Measurements from ENCODE around the gene KCNN4. TPM values are rescaled to one million over a fixed set of nuclear protein-coding genes. Genes with fewer than 3 reads are reported as not detected.

The KCNN4 gene
- 0.17 and 0.74 TPM in 2 replicates for total RNA-seq

DNA sequence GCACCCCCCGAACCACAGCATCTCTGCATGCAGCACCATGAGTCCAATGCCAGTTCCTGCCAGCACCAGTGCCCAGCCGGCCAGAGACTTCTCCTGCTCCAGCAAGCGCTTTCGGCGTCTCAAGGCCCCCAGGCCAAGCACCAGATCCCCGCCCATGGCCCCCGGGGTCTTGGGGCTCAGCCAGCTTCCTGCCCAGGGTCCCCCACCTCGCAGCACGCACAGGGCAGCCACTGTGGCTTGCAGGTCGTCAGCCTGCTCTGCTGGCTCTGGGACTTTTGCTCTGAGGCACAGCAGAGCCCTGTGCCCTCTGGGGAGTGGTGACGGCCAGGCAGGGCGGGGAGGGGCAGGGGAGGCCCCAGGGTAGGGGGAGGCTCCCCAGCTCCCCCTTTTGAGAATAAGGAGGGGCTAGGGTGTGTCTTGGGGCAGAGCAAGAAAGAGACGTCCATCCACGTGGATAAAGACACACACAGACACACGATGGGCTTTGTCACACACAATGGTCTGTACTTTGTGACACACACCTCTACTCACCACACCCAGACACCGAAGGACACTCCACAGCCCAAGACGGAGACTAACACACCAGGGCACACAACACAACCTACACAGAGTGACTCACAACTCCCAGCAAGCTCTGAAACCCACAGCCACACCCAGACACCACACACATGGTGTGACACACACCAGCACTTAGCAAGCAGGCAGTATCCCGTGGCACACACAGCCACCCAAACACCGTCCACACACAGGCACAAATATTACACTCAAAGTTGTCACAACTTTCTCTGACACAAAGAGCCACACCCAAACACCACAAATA, at the start of gene KCNN4:
Gene KCNN4 (minus strand): TSS at position 268 of the 820 bp plus-strand sequence. CDS start 112 bp downstream, at position 156.

GRCh38 chr19:43826787-43827754, 46.3 kb upstream of the KCNN4 start, which contains the start of gene ZNF283:
ZNF283 (plus strand) TSS chr19:43827321; CDS start chr19:43833505, 6,184 bp downstream.

DNA sequence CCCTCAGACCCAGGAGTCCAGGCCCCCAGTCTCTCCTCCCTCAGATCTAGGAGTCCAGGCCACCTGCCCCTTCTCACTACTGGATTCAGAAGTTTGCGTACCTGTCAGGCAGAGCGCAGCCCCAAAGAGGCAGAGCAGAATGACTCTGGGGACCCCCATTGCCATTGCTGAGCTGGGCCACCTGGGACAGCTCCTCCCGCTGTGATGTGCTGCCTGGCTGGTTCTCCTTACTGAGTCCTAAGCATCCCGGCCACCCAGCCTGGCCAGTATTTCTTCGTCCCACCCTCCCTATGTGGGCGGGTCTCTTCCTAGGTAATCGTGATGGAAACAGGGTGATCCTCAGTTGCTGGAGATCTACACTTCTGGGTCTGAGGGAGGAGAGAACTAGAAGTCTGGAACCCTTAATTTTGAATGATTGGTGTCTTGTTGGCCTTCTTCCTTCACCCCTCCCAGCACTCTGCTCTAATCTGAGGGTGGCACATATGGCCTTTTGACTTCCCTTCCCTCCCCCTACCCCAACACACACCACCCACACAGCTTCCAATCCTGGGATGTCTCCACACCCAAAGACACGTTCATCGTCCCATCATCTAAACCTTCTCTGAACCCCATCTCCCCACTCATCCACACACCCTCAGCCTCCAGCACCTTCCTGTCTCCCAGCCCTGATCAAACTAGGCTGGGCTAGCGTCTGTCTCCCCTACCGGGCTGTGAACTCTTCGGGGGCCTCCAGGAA, 21.6 kb upstream of the KCNN4 start, which contains the start of gene LYPD5:
Gene LYPD5 (minus strand): TSS at position 232 of the 736 bp plus-strand sequence. CDS start 67 bp downstream, at position 165.

DNA sequence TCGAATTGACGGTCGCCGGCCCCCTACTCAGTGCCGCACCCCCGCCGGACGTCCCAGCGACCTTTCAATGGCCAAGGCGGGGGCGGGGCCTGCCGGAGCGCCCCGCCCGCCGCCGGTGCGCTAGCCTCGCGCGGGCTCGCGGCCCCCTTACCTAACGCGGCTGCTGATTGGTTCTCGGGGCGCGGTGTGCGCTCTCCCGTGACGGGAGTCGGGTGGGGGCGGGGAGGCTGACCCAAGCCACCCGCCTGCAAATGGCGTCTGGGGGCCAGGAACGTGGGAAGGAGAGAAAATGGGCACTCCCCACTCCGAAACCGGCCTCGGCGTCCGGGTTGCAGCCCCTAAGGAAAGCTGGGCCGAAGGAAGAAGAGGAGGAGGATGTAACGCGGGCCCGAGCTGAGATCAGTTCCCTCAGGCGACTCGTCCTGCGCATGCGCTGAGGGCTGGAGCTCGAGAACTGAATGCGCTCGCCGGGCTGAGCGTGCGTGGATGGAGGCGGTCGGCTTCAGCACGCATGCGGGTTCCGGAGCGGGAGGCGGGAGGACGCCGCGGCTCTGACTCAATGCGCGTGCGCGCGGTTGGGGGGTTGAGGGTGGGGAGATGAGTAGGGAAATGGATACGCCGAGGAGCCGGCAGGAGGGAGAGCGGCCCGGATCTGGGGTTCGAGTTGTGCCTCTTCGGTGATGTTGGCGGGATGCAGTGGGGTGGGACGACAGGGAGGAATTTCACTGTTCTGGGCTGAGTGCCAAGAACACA, 26.1 kb downstream of the KCNN4 start, which contains the start of gene SMG9:
Gene SMG9 (minus strand): TSS at position 460 of the 753 bp plus-strand sequence. CDS start 4,221 bp downstream, outside the sequence.

Other genes with a start within 250 kb of the KCNN4 start
- 0.17 and 0.59 TPM in 2 replicates for gene ZNF575, start 247.8 kb downstream of the KCNN4 start, total RNA-seq
- 40.0 and 48.0 TPM in 2 replicates for gene XRCC1, start 205.4 kb downstream of the KCNN4 start, total RNA-seq
- gene PINLYP, start 205.2 kb downstream of the KCNN4 start, total RNA-seq = 6.2 and 7.3 TPM in 2 replicates
- gene IRGQ, start 184.8 kb downstream of the KCNN4 start, total RNA-seq = 7.7 and 10.1 TPM in 2 replicates
- 8.4 and 11.0 TPM in 2 replicates for gene ZNF576, start 184.4 kb downstream of the KCNN4 start, total RNA-seq
- gene SRRM5, start 168.9 kb downstream of the KCNN4 start, total RNA-seq = 0.34 TPM in 1 of 2 replicates, not detected in the other
- 30.8 and 35.3 TPM in 2 replicates for gene ZNF428, start 161.3 kb downstream of the KCNN4 start, total RNA-seq
- 1.5 and 2.2 TPM in 2 replicates for gene CADM4, start 141.1 kb downstream of the KCNN4 start, total RNA-seq
- gene PLAUR, start 110.8 kb downstream of the KCNN4 start, total RNA-seq = 118 and 131 TPM in 2 replicates
- gene IRGC, start 64.9 kb downstream of the KCNN4 start, total RNA-seq = not detected in 2 replicates
- gene SMG9, start 26.0 kb downstream of the KCNN4 start, total RNA-seq = 14.9 and 22.9 TPM in 2 replicates
- gene LYPD5, start 21.5 kb upstream of the KCNN4 start, total RNA-seq = 0.89 TPM in 1 of 2 replicates, not detected in the other
- 1.8 and 3.5 TPM in 2 replicates for gene ZNF283, start 46.3 kb upstream of the KCNN4 start, total RNA-seq
- gene ZNF404, start 103.0 kb upstream of the KCNN4 start, total RNA-seq = 1.0 TPM in 2 replicates
- gene ZNF45, start 154.3 kb upstream of the KCNN4 start, total RNA-seq = 5.6 and 5.9 TPM in 2 replicates
- gene ZNF221, start 170.3 kb upstream of the KCNN4 start, total RNA-seq = 1.9 and 3.0 TPM in 2 replicates
- 2.9 and 4.8 TPM in 2 replicates for gene ZNF155, start 203.2 kb upstream of the KCNN4 start, total RNA-seq
- 1.2 and 2.2 TPM in 2 replicates for gene ZNF230, start 222.0 kb upstream of the KCNN4 start, total RNA-seq
- 1.8 and 4.9 TPM in 2 replicates for gene ZNF222, start 244.4 kb upstream of the KCNN4 start, total RNA-seq

All from bronchus fibroblast of lung (primary cell).